ENCODE data around the gene CFAP221.

Gene CFAP221

GRCh38 chr2:119644186-119644585 lies 99.9 kb downstream of the CFAP221 start:
- TF ChIP-seq JUND (IDR thresholded peaks at IDR 0.05; ENCODE audit: low read depth), result no peak
- in situ Hi-C loops (cut with HindIII; ENCODE audit: low pct_unique_long_range_greater_than_20kb, low sequenced_read_pairs), result no loop called here
- DNase-seq (ENCODE audit: low read depth in 1 of 2, low spot score in 1 of 2), result no peak

GRCh38 chr2:119645173-119645855 lies 101.1 kb downstream of the CFAP221 start:
- in situ Hi-C loops (cut with HindIII; ENCODE audit: low pct_unique_long_range_greater_than_20kb, low sequenced_read_pairs), result no loop called here
- DNase-seq (ENCODE audit: low read depth in 1 of 2, low spot score in 1 of 2), result no peak
- TF ChIP-seq JUND (IDR thresholded peaks at IDR 0.05; ENCODE audit: low read depth), result no peak

- in situ Hi-C loops (cut with HindIII; ENCODE audit: low pct_unique_long_range_greater_than_20kb, low sequenced_read_pairs), result no loop called here
- DNase-seq (ENCODE audit: low read depth in 1 of 2, low spot score in 1 of 2), result no peak
- no peak for TF ChIP-seq JUND (IDR thresholded peaks at IDR 0.05; ENCODE audit: low read depth)
These were observed 101.9 kb downstream of the CFAP221 start for GRCh38 chr2:119646149-119646548.

- no peak for TF ChIP-seq JUND (IDR thresholded peaks at IDR 0.05; ENCODE audit: low read depth)
- in situ Hi-C loops (cut with HindIII; ENCODE audit: low pct_unique_long_range_greater_than_20kb, low sequenced_read_pairs), result no loop called here
- no peak for DNase-seq (ENCODE audit: low read depth in 1 of 2, low spot score in 1 of 2)
These were observed 103.4 kb downstream of the CFAP221 start for GRCh38 chr2:119647440-119648169.

- DNase-seq (ENCODE audit: low read depth in 1 of 2, low spot score in 1 of 2), result no peak
- TF ChIP-seq JUND (IDR thresholded peaks at IDR 0.05; ENCODE audit: low read depth), result no peak
- in situ Hi-C loops (cut with HindIII; ENCODE audit: low pct_unique_long_range_greater_than_20kb, low sequenced_read_pairs), result no loop called here
These were observed 105.2 kb downstream of the CFAP221 start for GRCh38 chr2:119649364-119649917.

GRCh38 chr2:119650206-119650605 lies 106.0 kb downstream of the CFAP221 start:
- no peak for DNase-seq (ENCODE audit: low read depth in 1 of 2, low spot score in 1 of 2)
- no peak for TF ChIP-seq JUND (IDR thresholded peaks at IDR 0.05; ENCODE audit: low read depth)
- in situ Hi-C loops (cut with HindIII; ENCODE audit: low pct_unique_long_range_greater_than_20kb, low sequenced_read_pairs), result no loop called here

GRCh38 chr2:119650846-119651370 lies 106.7 kb downstream of the CFAP221 start:
- in situ Hi-C loops (cut with HindIII; ENCODE audit: low pct_unique_long_range_greater_than_20kb, low sequenced_read_pairs), result no loop called here
- TF ChIP-seq JUND (IDR thresholded peaks at IDR 0.05; ENCODE audit: low read depth), result no peak
- DNase-seq (ENCODE audit: low read depth in 1 of 2, low spot score in 1 of 2), result no peak

GRCh38 chr2:119657466-119658145 lies 113.4 kb downstream of the CFAP221 start:
- no peak for DNase-seq (ENCODE audit: low read depth in 1 of 2, low spot score in 1 of 2)
- no peak for TF ChIP-seq JUND (IDR thresholded peaks at IDR 0.05; ENCODE audit: low read depth)
- in situ Hi-C loops (cut with HindIII; ENCODE audit: low pct_unique_long_range_greater_than_20kb, low sequenced_read_pairs), result no loop called here

GRCh38 chr2:119659601-119660342 lies 115.5 kb downstream of the CFAP221 start:
- in situ Hi-C loops (cut with HindIII; ENCODE audit: low pct_unique_long_range_greater_than_20kb, low sequenced_read_pairs), result no loop called here
- TF ChIP-seq JUND (IDR thresholded peaks at IDR 0.05; ENCODE audit: low read depth), result no peak
- peak in 1 of 2 experiments; percentile 34 for DNase-seq (ENCODE audit: low read depth in 1 of 2, low spot score in 1 of 2)

GRCh38 chr2:119660343-119660658 lies 116.1 kb downstream of the CFAP221 start:
- in situ Hi-C loops (cut with HindIII; ENCODE audit: low pct_unique_long_range_greater_than_20kb, low sequenced_read_pairs), result no loop called here

GRCh38 chr2:119662297-119662696 lies 118.0 kb downstream of the CFAP221 start:
- no peak for TF ChIP-seq JUND (IDR thresholded peaks at IDR 0.05; ENCODE audit: low read depth)
- in situ Hi-C loops (cut with HindIII; ENCODE audit: low pct_unique_long_range_greater_than_20kb, low sequenced_read_pairs), result no loop called here
- DNase-seq (ENCODE audit: low read depth in 1 of 2, low spot score in 1 of 2), result no peak

More at GRCh38 chr2:119660343-119660658, 116.1 kb downstream of the CFAP221 start:
- TF ChIP-seq JUND (IDR thresholded peaks at IDR 0.05; ENCODE audit: low read depth), result no peak
- DNase-seq (ENCODE audit: low read depth in 1 of 2, low spot score in 1 of 2), result no peak

GRCh38 chr2:119668546-119668945 lies 124.3 kb downstream of the CFAP221 start:
- TF ChIP-seq JUND (IDR thresholded peaks at IDR 0.05; ENCODE audit: low read depth), result no peak
- DNase-seq (ENCODE audit: low read depth in 1 of 2, low spot score in 1 of 2), result no peak
- in situ Hi-C loops (cut with HindIII; ENCODE audit: low pct_unique_long_range_greater_than_20kb, low sequenced_read_pairs), result no loop called here

Measured in T47D (cell line).